ENCODE data around the gene NUP160.
"Not testable (repeated sequence)": the region's sequence is repeated elsewhere in the genome, so short reads cannot be mapped to it uniquely, and the experiment has no call there.

DNA sequence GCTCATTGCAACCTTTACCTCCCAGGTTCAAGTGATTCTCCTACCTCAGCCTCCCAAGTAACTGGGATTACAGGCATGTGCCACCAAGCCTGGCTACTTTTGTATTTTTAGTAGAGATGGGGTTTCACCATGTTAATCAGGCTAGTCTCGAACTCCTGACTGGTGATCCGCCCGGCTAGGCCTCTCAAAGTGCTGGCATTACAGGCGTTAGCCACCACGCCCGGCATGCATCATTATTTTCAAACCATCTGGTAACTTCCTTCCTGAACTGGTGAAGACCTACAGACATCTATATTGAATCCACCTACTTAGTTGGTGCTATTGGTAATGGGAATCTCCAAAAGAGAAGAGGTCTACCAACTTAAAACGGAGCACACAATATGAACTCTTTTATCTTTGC, 110.3 kb downstream of the NUP160 start:
- TF ChIP-seq POLR2A (IDR thresholded peaks at IDR 0.05), result not testable (repeated sequence)
- TF ChIP-seq, protein P1, sequence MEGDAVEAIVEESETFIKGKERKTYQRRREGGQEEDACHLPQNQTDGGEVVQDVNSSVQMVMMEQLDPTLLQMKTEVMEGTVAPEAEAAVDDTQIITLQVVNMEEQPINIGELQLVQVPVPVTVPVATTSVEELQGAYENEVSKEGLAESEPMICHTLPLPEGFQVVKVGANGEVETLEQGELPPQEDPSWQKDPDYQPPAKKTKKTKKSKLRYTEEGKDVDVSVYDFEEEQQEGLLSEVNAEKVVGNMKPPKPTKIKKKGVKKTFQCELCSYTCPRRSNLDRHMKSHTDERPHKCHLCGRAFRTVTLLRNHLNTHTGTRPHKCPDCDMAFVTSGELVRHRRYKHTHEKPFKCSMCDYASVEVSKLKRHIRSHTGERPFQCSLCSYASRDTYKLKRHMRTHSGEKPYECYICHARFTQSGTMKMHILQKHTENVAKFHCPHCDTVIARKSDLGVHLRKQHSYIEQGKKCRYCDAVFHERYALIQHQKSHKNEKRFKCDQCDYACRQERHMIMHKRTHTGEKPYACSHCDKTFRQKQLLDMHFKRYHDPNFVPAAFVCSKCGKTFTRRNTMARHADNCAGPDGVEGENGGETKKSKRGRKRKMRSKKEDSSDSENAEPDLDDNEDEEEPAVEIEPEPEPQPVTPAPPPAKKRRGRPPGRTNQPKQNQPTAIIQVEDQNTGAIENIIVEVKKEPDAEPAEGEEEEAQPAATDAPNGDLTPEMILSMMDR (IDR thresholded peaks at IDR 0.05), result not testable (repeated sequence)
